ENCODE results near the gene NPC1. TPM values are rescaled to one million over a fixed set of nuclear protein-coding genes. Genes with fewer than 3 reads are reported as not detected.

The NPC1 gene
- total and polyA plus RNA-seq, 2 of the 8 experiments (the other 6 are each of a cell fraction or from before 2014, with no cell fraction given), result 34.1 to 39.5 TPM

GRCh38 chr18:23591011-23591410 lies 4.7 kb upstream of the NPC1 start (continued):
- TF ChIP-seq, protein P1, sequence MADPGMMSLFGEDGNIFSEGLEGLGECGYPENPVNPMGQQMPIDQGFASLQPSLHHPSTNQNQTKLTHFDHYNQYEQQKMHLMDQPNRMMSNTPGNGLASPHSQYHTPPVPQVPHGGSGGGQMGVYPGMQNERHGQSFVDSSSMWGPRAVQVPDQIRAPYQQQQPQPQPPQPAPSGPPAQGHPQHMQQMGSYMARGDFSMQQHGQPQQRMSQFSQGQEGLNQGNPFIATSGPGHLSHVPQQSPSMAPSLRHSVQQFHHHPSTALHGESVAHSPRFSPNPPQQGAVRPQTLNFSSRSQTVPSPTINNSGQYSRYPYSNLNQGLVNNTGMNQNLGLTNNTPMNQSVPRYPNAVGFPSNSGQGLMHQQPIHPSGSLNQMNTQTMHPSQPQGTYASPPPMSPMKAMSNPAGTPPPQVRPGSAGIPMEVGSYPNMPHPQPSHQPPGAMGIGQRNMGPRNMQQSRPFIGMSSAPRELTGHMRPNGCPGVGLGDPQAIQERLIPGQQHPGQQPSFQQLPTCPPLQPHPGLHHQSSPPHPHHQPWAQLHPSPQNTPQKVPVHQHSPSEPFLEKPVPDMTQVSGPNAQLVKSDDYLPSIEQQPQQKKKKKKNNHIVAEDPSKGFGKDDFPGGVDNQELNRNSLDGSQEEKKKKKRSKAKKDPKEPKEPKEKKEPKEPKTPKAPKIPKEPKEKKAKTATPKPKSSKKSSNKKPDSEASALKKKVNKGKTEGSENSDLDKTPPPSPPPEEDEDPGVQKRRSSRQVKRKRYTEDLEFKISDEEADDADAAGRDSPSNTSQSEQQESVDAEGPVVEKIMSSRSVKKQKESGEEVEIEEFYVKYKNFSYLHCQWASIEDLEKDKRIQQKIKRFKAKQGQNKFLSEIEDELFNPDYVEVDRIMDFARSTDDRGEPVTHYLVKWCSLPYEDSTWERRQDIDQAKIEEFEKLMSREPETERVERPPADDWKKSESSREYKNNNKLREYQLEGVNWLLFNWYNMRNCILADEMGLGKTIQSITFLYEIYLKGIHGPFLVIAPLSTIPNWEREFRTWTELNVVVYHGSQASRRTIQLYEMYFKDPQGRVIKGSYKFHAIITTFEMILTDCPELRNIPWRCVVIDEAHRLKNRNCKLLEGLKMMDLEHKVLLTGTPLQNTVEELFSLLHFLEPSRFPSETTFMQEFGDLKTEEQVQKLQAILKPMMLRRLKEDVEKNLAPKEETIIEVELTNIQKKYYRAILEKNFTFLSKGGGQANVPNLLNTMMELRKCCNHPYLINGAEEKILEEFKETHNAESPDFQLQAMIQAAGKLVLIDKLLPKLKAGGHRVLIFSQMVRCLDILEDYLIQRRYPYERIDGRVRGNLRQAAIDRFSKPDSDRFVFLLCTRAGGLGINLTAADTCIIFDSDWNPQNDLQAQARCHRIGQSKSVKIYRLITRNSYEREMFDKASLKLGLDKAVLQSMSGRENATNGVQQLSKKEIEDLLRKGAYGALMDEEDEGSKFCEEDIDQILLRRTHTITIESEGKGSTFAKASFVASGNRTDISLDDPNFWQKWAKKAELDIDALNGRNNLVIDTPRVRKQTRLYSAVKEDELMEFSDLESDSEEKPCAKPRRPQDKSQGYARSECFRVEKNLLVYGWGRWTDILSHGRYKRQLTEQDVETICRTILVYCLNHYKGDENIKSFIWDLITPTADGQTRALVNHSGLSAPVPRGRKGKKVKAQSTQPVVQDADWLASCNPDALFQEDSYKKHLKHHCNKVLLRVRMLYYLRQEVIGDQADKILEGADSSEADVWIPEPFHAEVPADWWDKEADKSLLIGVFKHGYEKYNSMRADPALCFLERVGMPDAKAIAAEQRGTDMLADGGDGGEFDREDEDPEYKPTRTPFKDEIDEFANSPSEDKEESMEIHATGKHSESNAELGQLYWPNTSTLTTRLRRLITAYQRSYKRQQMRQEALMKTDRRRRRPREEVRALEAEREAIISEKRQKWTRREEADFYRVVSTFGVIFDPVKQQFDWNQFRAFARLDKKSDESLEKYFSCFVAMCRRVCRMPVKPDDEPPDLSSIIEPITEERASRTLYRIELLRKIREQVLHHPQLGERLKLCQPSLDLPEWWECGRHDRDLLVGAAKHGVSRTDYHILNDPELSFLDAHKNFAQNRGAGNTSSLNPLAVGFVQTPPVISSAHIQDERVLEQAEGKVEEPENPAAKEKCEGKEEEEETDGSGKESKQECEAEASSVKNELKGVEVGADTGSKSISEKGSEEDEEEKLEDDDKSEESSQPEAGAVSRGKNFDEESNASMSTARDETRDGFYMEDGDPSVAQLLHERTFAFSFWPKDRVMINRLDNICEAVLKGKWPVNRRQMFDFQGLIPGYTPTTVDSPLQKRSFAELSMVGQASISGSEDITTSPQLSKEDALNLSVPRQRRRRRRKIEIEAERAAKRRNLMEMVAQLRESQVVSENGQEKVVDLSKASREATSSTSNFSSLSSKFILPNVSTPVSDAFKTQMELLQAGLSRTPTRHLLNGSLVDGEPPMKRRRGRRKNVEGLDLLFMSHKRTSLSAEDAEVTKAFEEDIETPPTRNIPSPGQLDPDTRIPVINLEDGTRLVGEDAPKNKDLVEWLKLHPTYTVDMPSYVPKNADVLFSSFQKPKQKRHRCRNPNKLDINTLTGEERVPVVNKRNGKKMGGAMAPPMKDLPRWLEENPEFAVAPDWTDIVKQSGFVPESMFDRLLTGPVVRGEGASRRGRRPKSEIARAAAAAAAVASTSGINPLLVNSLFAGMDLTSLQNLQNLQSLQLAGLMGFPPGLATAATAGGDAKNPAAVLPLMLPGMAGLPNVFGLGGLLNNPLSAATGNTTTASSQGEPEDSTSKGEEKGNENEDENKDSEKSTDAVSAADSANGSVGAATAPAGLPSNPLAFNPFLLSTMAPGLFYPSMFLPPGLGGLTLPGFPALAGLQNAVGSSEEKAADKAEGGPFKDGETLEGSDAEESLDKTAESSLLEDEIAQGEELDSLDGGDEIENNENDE (IDR thresholded peaks at IDR 0.05; ENCODE audit: insufficient replicate concordance, low read length), result no peak
- no peak for TF ChIP-seq SIN3A (conservative IDR thresholded peaks at IDR 0.05 in 1 of 2, IDR thresholded peaks at IDR 0.05 in 1 of 2; ENCODE audit: low read depth in 1 of 2, low read length in 2 of 2)
- no peak for TF ChIP-seq SIX5 (IDR thresholded peaks at IDR 0.05; ENCODE audit: low read depth, low read length)
- no peak for TF ChIP-seq CHD2 (IDR thresholded peaks at IDR 0.05; ENCODE audit: low read length)
- no peak for TF ChIP-seq GABPA (IDR thresholded peaks at IDR 0.05; ENCODE audit: borderline replicate concordance, insufficient read depth, low read length)
- TF ChIP-seq RFX5 (IDR thresholded peaks at IDR 0.05; ENCODE audit: borderline replicate concordance, low read depth, low read length), result no peak
- no peak for TF ChIP-seq MAFK (IDR thresholded peaks at IDR 0.05; ENCODE audit: low read depth, low read length)
- no peak for TF ChIP-seq BCL11A (IDR thresholded peaks at IDR 0.05; ENCODE audit: low read depth in 2 of 2, low read length in 2 of 2)
- TF ChIP-seq HDAC6 (IDR thresholded peaks at IDR 0.05; ENCODE audit: low read depth, low read length), result no peak
- no peak for TF ChIP-seq POLR2AphosphoS5 (IDR thresholded peaks at IDR 0.05; ENCODE audit: low read depth, low read length)
- TF ChIP-seq, protein P2, sequence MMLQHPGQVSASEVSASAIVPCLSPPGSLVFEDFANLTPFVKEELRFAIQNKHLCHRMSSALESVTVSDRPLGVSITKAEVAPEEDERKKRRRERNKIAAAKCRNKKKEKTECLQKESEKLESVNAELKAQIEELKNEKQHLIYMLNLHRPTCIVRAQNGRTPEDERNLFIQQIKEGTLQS (IDR thresholded peaks at IDR 0.05; ENCODE audit: insufficient read depth, low read depth, low read length), result no peak
- no peak for TF ChIP-seq PHF8 (conservative IDR thresholded peaks at IDR 0.05; ENCODE audit: low read depth, low read length)

Data from H1 (cell line).